ENCODE results near the gene TULP4. TPM values are rescaled to one million over a fixed set of nuclear protein-coding genes. Genes with fewer than 3 reads are reported as not detected.
"Not testable (repeated sequence)": the region's sequence is repeated elsewhere in the genome, so short reads cannot be mapped to it uniquely, and the experiment has no call there.

Gene TULP4
- total RNA-seq, 1 donor from 2014 or later, result 1,454 TPM

DNA sequence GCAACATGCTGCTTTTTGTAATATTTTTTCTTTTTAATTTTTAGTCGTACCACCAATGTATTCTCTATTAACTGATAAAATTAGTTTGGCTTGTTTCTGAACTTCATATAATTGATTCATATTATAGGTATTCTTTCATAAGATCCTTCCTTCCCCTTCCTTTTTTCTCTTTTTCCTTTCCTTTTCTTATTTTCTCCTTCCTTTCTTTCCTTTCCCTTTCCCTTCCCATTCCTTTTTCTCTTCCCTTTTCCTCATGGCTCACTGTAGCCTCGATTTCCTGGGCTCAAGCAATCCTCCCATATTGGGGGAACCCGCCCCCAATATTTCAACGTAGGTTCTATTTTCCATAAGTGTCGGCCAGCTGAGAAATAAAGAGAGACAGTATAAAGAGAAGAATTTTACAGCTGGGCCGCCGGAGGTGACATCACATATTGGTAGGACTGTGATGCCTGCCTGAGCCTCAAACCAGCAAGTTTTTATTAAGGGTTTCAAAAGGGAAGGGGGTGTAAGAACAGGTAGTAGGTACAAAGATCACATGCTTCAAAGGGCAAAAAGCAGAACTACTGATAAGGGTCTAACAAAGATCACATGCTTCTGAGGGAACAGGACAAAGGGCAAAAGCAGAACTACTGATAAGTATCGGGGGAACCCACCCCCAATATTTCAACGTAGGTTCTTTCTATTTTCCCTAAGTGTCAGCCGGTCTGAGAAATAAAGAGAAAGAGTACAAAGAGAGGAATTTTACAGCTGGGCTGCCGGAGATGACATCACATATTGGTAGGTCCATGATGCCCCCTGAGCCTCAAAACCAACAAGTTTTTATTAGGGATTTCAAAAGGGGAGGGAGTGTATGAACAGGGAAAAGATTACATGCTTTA is 16.1 kb upstream of the TULP4 start:
- DNase-seq, result not testable (repeated sequence)

DNA sequence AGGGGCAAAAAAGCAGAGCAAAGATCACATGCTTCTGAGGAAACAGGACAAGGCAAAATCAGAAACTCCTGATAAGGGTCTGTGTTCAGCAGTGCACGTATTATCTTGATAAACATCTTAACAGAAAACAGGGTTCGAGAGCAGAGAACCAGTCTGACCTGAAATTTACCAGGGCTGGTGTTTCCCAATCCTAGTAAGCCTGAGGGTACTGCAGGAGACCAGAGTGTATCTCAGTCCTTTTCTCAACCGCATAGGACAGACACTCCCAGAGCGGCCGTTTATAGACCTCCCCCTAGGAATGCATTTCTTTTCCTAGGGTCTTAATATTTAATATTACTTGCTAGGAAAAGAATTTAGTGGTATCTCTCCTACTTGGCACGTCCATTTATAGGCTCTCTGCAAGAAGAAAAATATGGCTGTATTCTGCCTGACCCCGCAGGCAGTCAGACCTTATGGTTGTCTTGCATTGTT is 15.4 kb upstream of the TULP4 start:
- not testable (repeated sequence) for DNase-seq

DNA sequence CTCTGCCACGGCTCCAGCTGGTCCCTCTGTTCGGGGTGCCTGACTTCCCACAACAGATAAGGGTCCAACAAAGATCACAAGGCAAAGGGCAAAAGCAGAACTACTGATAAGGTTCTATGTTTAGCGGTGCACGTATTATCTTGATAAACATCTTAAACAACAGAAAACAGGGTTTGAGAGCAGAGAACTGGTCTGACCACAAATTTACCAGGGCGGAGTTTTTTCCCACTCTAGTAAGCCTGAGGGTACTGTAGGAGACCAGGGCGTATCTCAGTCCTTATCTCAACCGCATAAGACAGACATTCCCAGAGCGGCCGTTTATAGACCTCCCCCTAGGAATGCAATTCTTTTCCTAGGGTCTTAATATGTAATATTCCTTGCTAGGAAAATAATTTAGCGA is 14.6 kb upstream of the TULP4 start:
- not testable (repeated sequence) for DNase-seq

- DNase-seq, result not testable (repeated sequence)
Measured at GRCh38 chr6:158300306-158301143, 11.7 kb upstream of the TULP4 start.

- DNase-seq, result not testable (repeated sequence)
Measured at GRCh38 chr6:158301561-158301960, 10.7 kb upstream of the TULP4 start.

DNA sequence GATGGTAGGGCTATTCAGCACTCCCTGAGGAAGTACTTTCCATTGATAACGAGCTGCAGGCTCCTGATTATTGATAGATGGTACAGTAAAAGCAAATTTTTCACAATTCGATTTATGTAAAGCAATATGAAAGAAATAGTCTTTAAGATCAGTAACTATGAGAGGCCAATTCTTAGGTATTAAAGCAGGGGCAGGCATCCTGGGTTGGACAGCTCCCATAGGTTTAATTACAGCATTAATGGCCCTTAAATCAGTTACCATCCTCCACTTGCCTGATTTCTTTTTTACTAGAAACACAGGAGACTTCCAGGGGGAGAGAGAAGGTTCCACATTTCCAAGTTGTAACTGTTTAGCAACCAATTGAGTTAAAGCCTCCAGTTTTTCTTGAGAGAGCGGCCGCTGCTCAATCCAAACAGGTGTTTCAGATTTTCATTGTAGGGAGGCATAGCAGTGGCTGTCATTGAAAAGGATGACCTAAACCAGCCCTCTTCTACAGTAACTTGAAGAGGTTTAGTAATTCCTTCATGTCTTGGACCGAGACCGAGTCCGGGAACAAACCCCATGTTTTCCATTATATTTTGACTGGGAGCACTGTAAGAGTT is 10.0 kb upstream of the TULP4 start:
- not testable (repeated sequence) for DNase-seq

- no peak for DNase-seq
Measured at GRCh38 chr6:158303210-158303731, 9.0 kb upstream of the TULP4 start.

DNA sequence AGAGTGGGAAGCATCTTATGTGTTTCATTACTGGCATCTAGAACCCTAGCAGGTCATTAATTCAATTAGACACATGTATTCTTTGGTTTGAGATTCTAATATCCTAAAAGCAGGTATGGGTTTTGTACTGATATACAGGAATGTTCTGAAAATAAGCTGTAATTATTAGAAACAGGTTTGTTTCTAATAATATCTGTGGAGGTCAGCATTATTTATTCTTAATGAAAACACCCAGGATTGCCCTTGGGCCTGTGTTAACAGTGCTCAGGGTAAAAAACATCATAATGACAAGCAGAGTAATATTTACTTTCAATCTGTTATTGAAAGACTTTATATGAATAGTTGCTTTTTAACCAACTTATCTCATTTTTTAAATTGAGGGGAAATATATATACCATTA is 8.0 kb upstream of the TULP4 start:
- DNase-seq, result no peak

GRCh38 chr6:158309814-158310213 is 2.5 kb upstream of the TULP4 start:
- no peak for DNase-seq

- DNase-seq, result no peak
Measured at GRCh38 chr6:158311193-158311592, 1.1 kb upstream of the TULP4 start.

DNA sequence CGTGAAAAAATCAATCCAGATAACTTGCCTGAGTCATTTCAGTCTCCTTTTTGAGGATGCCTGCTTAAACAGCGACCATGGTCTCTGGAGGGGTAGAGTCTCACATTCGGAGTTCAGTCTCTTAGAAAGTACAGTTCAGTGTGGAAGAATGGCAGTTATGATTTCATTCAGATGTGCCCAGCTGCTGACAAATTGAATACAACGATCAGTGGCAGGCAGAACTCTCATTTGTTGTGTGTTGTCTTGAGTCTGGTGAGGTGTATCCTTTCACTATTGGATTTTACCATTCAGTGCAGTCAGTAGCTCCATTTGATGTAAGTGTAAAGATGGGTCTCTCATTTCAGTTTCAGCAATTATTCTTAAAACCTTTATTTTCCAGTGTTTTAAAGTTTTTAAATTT is 639 bp upstream of the TULP4 start:
- DNase-seq, result no peak

- DNase-seq, result no peak
Measured at GRCh38 chr6:158312672-158313397, 570 bp downstream of the TULP4 start.

- DNase-seq, result no peak
Measured at GRCh38 chr6:158313989-158314388, 1.7 kb downstream of the TULP4 start.

- DNase-seq, result no peak
Measured at GRCh38 chr6:158314737-158315136, 2.5 kb downstream of the TULP4 start.

DNA sequence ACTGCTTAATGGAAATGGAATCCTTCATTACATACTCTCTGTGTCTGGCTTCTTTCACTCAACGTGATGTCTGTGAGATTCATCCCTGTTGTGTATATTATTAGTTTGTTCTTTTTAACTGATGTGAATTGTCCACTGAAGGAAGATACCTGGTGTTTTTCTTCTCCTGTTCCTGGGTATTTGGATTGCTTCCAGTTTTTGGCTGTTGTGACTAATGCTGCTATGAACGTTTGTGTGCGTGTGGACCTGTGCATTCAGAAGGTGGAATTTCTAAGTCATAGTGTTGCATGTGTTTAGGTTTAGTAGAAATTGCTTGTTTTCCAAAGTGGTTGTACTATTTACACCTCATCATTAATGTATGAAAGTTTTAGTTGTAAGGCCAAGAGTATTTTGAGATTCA is 3.8 kb downstream of the TULP4 start:
- no peak for DNase-seq

DNA sequence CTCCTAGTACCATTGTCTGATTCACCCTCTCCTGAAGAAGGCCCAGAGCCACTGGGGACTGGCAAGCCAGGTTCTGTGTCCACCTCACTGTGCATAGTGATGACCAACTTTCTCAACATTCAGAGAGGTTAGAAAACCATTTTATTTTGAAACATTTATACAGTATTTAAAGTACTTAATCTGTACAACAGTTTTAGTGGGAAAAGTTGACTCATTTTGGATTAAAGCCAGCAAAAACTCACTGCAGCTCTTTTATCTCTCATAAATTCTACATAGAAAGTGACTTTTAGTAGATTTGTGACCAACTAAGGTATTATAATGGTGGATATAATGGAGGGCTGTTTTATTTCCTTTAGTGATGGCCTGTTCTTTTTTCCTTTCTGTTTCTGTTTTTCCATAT is 9.7 kb downstream of the TULP4 start:
- no peak for DNase-seq

GRCh38 chr6:158322400-158322723 is 10.1 kb downstream of the TULP4 start:
- DNase-seq, result no peak

DNA sequence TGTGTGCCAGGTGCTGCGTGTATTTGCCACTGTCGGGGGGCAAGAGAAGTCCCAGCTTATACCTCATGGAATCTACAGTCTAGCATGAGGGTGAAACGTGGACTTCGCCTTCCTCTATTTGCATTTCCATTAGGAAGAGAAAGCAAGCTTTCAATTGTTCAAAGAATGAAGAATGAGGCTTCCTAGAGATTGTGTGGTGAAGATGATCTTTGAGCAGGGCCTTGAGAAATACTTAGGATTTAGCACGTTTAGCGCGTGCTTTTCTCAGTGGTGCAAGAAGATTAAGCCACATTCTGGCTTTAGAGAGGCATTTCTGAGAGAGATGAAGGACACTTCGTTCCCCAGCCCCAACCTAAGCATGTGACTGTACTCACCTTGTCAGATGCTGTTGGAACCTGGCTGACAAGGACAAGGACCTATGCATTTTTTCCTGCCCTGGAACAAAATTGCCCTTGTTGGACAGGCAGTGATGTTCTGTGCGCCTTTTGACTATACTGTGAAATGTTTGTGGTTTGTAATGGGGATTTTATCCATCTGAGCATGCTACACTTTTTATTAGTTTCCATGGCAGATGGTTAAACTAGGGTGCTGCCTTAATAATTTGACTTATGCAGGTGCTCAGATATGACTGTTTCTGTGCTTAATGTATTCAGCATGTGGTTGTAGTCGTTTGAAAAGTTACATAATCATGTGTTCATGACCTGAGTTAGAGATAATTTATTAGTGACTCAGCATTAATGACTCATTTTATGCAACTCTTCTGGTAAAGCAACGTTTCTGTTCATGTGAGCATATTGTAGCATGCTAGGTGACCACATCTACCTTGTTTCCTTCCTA is 10.7 kb downstream of the TULP4 start:
- no peak for DNase-seq

GRCh38 chr6:158323561-158323958 is 11.3 kb downstream of the TULP4 start:
- DNase-seq, result no peak

DNA sequence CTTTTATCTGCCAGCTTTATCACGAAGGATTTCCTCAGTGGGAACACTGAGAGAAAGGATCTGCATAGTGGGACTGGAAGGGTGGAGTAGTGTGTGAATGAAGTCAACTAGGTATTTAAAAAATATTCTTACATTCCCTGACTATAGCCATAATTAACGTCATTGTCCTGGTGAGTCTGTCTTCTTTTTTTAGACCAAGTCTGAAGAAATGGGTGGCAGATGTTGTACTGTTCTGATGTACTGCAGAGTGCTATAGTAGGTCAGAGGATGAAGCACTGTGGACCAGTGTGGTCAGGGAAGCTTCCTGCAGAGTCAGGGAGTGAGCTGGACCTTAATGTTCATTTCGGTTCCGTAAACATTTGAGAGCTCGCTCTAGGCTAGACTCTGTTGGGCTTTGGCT is 11.9 kb downstream of the TULP4 start:
- DNase-seq, result no peak

- DNase-seq, result no peak
Measured at GRCh38 chr6:158327211-158327610, 14.9 kb downstream of the TULP4 start.

All from occipital lobe (tissue), 2 donors.